OCI-LY3 (cell line): ENCODE measurements around the gene CDKN2A.

ENCODE experiments used
- H2AFZ ChIP-seq: fragments of 200-600, 300-600 bp; shearing (Covaris generic); 2 replicates; pipeline ENCODE4 v1.6.0; 2014; ENCODE audit warnings: antibody characterized with exemption, low read depth, low read length
- H3K27ac ChIP-seq: fragments of 200-600, 300-600 bp; sonication (generic); 2 replicates; pipeline ENCODE4 v1.5.1; 2014; ENCODE audit warnings: mild to moderate bottlenecking, low read length, moderate library complexity, mixed read lengths
- H3K27me3 ChIP-seq: fragments of 200-600, 300-600 bp; sonication (generic); 2 replicates; pipeline ENCODE4 v1.6.1; 2014; ENCODE audit warnings: low read depth, low read length, mixed read lengths
- H3K36me3 ChIP-seq: fragments of 200-600, 300-600 bp; sonication (generic); replicated peaks from 2 replicates; pipeline ENCODE3; 2014; ENCODE audit warnings: low read depth, low read length, mixed read lengths
- H3K4me1 ChIP-seq: fragments of 300-600, 200-600 bp; sonication (generic); 2 replicates; pipeline ENCODE4 v1.6.1; 2014; ENCODE audit warnings: low read length, mixed read lengths
- H3K4me2 ChIP-seq: fragments of 200-600, 300-600 bp; sonication (generic); 2 replicates; pipeline ENCODE4 v1.6.1; 2014; ENCODE audit warnings: low read length, mixed read lengths
- H3K4me3 ChIP-seq: fragments of 300-600, 200-600 bp; sonication (generic); 2 replicates; pipeline ENCODE4 v1.5.1; 2014; ENCODE audit warnings: antibody characterized with exemption, mild to moderate bottlenecking, low read length, moderate library complexity
- H3K79me2 ChIP-seq: fragments of 300-600, 200-600 bp; shearing (Covaris generic); 2 replicates; pipeline ENCODE4 v1.6.1; 2014; ENCODE audit warnings: mild to moderate bottlenecking, low read length, mixed read lengths
- H3K9ac ChIP-seq: fragments of 300-600, 200-600 bp; shearing (Covaris generic); 2 replicates; pipeline ENCODE4 v1.6.0; 2014; ENCODE audit warnings: mild to moderate bottlenecking, low read length, moderate library complexity
- H3K9me3 ChIP-seq: fragments of 200-600, 300-600 bp; shearing (Covaris generic); 2 replicates; pipeline ENCODE4 v1.6.1; 2014; ENCODE audit warnings: low read length, mixed read lengths; ENCODE audit not compliant: insufficient read depth
- H4K20me1 ChIP-seq: fragments of 200-600, 300-600 bp; sonication (generic); 2 replicates; pipeline ENCODE4 v1.6.1; 2016; ENCODE audit warnings: low read length, mixed read lengths; ENCODE audit not compliant: insufficient read depth
- EZH2phosphoT487 ChIP-seq: fragments of 200-600 bp; shearing (Covaris generic); IDR thresholded peaks from 2 replicates; pipeline ENCODE4 v1.6.1; 2018; ENCODE audit warnings: antibody characterized with exemption, mixed run types, low read depth
- TF ChIP-seq, protein P1 (sequence below): fragments of 200-600, 300-600 bp; sonication (generic); IDR thresholded peaks from 2 replicates; pipeline ENCODE4 v1.5.1; 2014; ENCODE audit warnings: antibody characterized with exemption, low read length, low read depth

CDKN2A gene

DNA sequence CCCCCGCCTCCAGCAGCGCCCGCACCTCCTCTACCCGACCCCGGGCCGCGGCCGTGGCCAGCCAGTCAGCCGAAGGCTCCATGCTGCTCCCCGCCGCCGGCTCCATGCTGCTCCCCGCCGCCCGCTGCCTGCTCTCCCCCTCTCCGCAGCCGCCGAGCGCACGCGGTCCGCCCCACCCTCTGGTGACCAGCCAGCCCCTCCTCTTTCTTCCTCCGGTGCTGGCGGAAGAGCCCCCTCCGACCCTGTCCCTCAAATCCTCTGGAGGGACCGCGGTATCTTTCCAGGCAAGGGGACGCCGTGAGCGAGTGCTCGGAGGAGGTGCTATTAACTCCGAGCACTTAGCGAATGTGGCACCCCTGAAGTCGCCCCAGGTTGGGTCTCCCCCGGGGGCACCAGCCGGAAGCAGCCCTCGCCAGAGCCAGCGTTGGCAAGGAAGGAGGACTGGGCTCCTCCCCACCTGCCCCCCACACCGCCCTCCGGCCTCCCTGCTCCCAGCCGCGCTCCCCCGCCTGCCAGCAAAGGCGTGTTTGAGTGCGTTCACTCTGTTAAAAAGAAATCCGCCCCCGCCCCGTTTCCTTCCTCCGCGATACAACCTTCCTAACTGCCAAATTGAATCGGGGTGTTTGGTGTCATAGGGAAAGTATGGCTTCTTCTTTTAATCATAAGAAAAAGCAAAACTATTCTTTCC is 19.3 kb downstream of the CDKN2A start:
- no peaks in the 10 kb centered on the region for H3K9me3 ChIP-seq
- H3K4me1 ChIP-seq = no peaks in the 10 kb centered on the region
- H3K27me3 ChIP-seq = no peaks in the 10 kb centered on the region
- no peak overlapping the region for H3K27ac ChIP-seq
- H2AFZ ChIP-seq = no peak overlapping the region
- no peaks in the 10 kb centered on the region for H4K20me1 ChIP-seq
- no peaks in the 10 kb centered on the region for H3K79me2 ChIP-seq
- H3K4me2 ChIP-seq = no peak overlapping the region
- no peak overlapping the region for H3K4me3 ChIP-seq
- no peak for TF ChIP-seq EZH2phosphoT487
- TF ChIP-seq, protein P1, sequence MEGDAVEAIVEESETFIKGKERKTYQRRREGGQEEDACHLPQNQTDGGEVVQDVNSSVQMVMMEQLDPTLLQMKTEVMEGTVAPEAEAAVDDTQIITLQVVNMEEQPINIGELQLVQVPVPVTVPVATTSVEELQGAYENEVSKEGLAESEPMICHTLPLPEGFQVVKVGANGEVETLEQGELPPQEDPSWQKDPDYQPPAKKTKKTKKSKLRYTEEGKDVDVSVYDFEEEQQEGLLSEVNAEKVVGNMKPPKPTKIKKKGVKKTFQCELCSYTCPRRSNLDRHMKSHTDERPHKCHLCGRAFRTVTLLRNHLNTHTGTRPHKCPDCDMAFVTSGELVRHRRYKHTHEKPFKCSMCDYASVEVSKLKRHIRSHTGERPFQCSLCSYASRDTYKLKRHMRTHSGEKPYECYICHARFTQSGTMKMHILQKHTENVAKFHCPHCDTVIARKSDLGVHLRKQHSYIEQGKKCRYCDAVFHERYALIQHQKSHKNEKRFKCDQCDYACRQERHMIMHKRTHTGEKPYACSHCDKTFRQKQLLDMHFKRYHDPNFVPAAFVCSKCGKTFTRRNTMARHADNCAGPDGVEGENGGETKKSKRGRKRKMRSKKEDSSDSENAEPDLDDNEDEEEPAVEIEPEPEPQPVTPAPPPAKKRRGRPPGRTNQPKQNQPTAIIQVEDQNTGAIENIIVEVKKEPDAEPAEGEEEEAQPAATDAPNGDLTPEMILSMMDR = no peak
- H3K9ac ChIP-seq = no peak overlapping the region
- no peaks in the 10 kb centered on the region for H3K36me3 ChIP-seq

DNA sequence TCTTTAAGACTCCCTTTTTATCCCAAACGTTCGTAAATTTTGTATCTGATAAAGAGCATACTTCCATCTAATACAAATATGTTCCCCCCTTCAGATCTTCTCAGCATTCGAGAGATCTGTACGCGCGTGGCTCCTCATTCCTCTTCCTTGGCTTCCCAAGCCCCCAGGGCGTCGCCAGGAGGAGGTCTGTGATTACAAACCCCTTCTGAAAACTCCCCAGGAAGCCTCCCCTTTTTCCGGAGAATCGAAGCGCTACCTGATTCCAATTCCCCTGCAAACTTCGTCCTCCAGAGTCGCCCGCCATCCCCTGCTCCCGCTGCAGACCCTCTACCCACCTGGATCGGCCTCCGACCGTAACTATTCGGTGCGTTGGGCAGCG is 19.9 kb downstream of the CDKN2A start:
- TF ChIP-seq, protein P1 = no peak
- no peak for TF ChIP-seq EZH2phosphoT487
- Histone ChIP-seq H3K9ac (no peak overlapping the region), H3K4me1 (no peaks in the 10 kb centered on the region), H3K27ac (no peak overlapping the region), H3K9me3 (no peaks in the 10 kb centered on the region), H3K27me3 (no peaks in the 10 kb centered on the region), H3K36me3 (no peaks in the 10 kb centered on the region), H3K4me2 (no peak overlapping the region), H3K79me2 (no peaks in the 10 kb centered on the region), H2AFZ (no peak overlapping the region), H3K4me3 (no peak overlapping the region), H4K20me1 (no peaks in the 10 kb centered on the region)

DNA sequence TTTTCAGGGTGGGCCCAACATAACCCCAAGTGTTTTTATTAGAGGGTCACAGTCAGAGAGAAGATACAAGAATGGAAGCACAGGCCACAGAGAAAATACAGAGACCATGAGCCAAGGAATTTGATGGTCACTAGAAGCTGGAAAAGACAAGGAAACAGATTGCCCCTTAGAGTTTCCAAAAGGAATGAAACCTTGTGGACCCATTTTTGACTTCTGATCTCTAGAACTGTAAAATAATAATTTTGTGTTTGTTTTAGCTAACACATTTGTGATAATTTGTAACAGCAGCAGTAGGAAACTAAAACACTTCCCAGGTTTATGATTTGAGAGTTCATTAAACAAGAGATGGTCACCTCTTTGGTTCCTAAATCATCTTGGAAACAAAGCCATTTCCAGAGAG is 21.8 kb downstream of the CDKN2A start:
- no peaks in the 10 kb centered on the region for H3K4me1 ChIP-seq
- no peak overlapping the region for H3K9ac ChIP-seq
- no peak overlapping the region for H2AFZ ChIP-seq
- no peaks in the 10 kb centered on the region for H3K79me2 ChIP-seq
- H3K9me3 ChIP-seq = no peaks in the 10 kb centered on the region
- no peak overlapping the region for H3K27ac ChIP-seq
- H4K20me1 ChIP-seq = no peaks in the 10 kb centered on the region
- no peaks in the 10 kb centered on the region for H3K27me3 ChIP-seq
- H3K36me3 ChIP-seq = no peaks in the 10 kb centered on the region
- TF ChIP-seq EZH2phosphoT487 = no peak
- TF ChIP-seq, protein P1 = no peak
- no peak overlapping the region for H3K4me2 ChIP-seq
- no peak overlapping the region for H3K4me3 ChIP-seq

DNA sequence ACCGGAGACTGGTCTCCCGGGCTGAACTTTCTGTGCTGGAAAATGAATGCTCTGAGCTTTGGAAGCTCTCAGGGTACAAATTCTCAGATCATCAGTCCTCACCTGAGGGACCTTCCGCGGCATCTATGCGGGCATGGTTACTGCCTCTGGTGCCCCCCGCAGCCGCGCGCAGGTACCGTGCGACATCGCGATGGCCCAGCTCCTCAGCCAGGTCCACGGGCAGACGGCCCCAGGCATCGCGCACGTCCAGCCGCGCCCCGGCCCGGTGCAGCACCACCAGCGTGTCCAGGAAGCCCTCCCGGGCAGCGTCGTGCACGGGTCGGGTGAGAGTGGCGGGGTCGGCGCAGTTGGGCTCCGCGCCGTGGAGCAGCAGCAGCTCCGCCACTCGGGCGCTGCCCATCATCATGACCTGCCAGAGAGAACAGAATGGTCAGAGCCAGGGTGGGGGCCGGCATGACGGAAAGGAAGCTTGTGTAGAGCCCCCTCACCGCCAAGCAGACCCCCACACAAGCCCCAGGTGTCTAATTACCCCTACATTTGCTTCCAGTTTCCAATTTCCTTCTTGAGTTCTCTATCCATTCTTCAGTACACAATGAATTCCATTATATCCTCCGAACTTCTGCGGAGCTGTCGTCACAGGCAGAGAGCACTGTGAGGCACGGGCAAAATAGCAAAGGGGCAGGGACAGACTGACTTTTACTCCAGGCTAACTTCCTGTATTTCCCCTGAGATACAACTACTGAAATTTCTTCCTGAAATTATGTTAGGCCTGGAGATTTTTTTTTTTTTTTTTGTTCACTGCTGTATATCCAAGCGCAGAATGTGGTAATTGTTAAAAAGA is 23.2 kb downstream of the CDKN2A start:
- TF ChIP-seq, protein P1 = no peak
- TF ChIP-seq EZH2phosphoT487 = no peak
- Histone ChIP-seq H3K36me3 (no peaks in the 10 kb centered on the region), H3K4me3 (no peak overlapping the region), H4K20me1 (no peaks in the 10 kb centered on the region), H3K9me3 (no peaks in the 10 kb centered on the region), H3K79me2 (no peaks in the 10 kb centered on the region), H3K27me3 (no peaks in the 10 kb centered on the region), H3K27ac (no peak overlapping the region), H3K9ac (no peak overlapping the region), H3K4me2 (no peak overlapping the region), H2AFZ (no peak overlapping the region), H3K4me1 (no peaks in the 10 kb centered on the region)
